ENCODE results near the gene CFAP210. TPM values are rescaled to one million over a fixed set of nuclear protein-coding genes. Genes with fewer than 3 reads are reported as not detected.
A peak's percentile ranks its signal among the peaks of the same experiment; 100 is the strongest.

The CFAP210 gene
- total and polyA plus RNA-seq, 9 of the 15 experiments (the other 6 are each of a cell fraction or from before 2014, with no cell fraction given) = 0.75 to 3.6 (median 1.3) TPM

DNA sequence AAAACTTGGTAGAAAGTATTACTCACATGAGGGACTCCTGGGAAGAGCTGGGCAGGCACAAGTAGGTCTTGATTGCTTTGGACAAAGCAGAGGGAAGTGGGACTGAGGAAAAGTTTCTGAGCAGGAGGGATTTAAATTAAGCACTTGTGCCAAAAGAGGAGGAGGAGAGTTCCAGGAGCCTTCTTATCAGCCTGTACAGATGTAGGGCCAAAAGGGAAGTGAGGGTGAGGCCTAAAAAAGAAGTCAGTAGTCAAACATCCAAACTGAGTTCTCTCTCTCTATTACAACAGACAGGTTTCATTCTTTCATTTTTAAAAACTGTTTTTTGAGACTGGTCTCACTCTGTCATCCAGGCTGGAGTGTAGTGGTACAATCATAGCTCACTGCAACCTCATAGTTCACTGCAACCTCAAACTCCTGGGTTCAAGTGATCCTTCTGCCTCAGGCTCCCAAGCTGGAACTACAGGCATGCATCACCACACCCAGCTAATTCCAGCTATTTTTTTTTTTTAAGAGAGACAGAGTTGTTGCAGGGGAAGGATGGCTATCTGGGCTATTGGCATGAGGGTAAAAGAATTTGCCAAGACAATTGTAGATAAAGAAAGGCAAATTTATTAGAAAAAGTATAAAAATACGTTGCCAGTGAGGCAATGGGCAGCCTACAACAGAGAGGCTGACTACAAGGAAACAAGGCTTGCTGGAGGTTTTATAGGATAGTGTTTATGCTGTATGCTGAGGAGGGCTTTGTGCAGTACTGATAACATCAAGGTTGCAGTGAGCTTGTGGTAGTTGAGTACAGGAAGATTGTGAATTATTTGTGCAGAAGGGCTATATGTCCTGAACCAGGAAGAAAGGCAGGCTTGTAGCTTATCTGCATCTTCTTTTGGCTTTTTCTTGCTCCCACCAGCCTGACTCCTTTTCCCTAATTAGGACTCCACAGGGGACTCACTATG lies 29.0 kb downstream of the CFAP210 start (continued):
- TF ChIP-seq, protein P1, sequence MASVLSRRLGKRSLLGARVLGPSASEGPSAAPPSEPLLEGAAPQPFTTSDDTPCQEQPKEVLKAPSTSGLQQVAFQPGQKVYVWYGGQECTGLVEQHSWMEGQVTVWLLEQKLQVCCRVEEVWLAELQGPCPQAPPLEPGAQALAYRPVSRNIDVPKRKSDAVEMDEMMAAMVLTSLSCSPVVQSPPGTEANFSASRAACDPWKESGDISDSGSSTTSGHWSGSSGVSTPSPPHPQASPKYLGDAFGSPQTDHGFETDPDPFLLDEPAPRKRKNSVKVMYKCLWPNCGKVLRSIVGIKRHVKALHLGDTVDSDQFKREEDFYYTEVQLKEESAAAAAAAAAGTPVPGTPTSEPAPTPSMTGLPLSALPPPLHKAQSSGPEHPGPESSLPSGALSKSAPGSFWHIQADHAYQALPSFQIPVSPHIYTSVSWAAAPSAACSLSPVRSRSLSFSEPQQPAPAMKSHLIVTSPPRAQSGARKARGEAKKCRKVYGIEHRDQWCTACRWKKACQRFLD (CRISPR knock-in tag; IDR thresholded peaks at IDR 0.05) = peak; percentile 50; the same call in 1 of the 2 replicates
- no peak for TF ChIP-seq ASH1L (IDR thresholded peaks at IDR 0.05; ENCODE audit: borderline replicate concordance, low read depth, partially characterized antibody)
- TF ChIP-seq DMBX1 (CRISPR knock-in tag; IDR thresholded peaks at IDR 0.05; ENCODE audit: borderline replicate concordance) = peak; percentile 67; the same call in 1 of the 2 replicates
- TF ChIP-seq HDAC2 (IDR thresholded peaks at IDR 0.05) = peak; percentile 68; the same call in 1 of the 2 replicates
- TF ChIP-seq NBN (IDR thresholded peaks at IDR 0.05; ENCODE audit: low read depth) = peak; percentile 89
- no peak for TF ChIP-seq TRIM28 (IDR thresholded peaks at IDR 0.05)
- TF ChIP-seq, protein P2, sequence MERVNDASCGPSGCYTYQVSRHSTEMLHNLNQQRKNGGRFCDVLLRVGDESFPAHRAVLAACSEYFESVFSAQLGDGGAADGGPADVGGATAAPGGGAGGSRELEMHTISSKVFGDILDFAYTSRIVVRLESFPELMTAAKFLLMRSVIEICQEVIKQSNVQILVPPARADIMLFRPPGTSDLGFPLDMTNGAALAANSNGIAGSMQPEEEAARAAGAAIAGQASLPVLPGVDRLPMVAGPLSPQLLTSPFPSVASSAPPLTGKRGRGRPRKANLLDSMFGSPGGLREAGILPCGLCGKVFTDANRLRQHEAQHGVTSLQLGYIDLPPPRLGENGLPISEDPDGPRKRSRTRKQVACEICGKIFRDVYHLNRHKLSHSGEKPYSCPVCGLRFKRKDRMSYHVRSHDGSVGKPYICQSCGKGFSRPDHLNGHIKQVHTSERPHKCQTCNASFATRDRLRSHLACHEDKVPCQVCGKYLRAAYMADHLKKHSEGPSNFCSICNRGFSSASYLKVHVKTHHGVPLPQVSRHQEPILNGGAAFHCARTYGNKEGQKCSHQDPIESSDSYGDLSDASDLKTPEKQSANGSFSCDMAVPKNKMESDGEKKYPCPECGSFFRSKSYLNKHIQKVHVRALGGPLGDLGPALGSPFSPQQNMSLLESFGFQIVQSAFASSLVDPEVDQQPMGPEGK (CRISPR knock-in tag; IDR thresholded peaks at IDR 0.05; ENCODE audit: borderline replicate concordance) = no peak
- no peak for TF ChIP-seq ZNF75A (CRISPR knock-in tag; IDR thresholded peaks at IDR 0.05)
- no peak for TF ChIP-seq ETV5 (CRISPR knock-in tag; IDR thresholded peaks at IDR 0.05; ENCODE audit: low read depth)
- no peak for TF ChIP-seq FIP1L1 (IDR thresholded peaks at IDR 0.05; ENCODE audit: low read depth, low read length, poor library complexity, severe bottlenecking)
- TF ChIP-seq, protein P3, sequence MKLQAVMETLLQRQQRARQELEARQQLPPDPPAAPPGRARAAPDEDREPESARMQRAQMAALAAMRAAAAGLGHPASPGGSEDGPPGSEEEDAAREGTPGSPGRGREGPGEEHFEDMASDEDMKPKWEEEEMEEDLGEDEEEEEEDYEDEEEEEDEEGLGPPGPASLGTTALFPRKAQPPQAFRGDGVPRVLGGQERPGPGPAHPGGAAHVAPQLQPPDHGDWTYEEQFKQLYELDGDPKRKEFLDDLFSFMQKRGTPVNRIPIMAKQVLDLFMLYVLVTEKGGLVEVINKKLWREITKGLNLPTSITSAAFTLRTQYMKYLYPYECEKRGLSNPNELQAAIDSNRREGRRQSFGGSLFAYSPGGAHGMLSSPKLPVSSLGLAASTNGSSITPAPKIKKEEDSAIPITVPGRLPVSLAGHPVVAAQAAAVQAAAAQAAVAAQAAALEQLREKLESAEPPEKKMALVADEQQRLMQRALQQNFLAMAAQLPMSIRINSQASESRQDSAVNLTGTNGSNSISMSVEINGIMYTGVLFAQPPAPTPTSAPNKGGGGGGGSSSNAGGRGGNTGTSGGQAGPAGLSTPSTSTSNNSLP (IDR thresholded peaks at IDR 0.05; ENCODE audit: borderline replicate concordance, low read depth, low read length) = 0 out of 2 replicates have a peak, but pooled peaks have one; percentile 12
- no peak for TF ChIP-seq ELF2 (CRISPR knock-in tag; IDR thresholded peaks at IDR 0.05)
- no peak for TF ChIP-seq TAF1 (IDR thresholded peaks at IDR 0.05; ENCODE audit: control insufficient read depth, extremely low read depth, insufficient read depth, low read length, severe bottlenecking)
- TF ChIP-seq, protein P4, sequence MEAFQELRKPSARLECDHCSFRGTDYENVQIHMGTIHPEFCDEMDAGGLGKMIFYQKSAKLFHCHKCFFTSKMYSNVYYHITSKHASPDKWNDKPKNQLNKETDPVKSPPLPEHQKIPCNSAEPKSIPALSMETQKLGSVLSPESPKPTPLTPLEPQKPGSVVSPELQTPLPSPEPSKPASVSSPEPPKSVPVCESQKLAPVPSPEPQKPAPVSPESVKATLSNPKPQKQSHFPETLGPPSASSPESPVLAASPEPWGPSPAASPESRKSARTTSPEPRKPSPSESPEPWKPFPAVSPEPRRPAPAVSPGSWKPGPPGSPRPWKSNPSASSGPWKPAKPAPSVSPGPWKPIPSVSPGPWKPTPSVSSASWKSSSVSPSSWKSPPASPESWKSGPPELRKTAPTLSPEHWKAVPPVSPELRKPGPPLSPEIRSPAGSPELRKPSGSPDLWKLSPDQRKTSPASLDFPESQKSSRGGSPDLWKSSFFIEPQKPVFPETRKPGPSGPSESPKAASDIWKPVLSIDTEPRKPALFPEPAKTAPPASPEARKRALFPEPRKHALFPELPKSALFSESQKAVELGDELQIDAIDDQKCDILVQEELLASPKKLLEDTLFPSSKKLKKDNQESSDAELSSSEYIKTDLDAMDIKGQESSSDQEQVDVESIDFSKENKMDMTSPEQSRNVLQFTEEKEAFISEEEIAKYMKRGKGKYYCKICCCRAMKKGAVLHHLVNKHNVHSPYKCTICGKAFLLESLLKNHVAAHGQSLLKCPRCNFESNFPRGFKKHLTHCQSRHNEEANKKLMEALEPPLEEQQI (IDR thresholded peaks at IDR 0.05) = no peak; the same call in 1 of the 2 replicates
- TF ChIP-seq RBM22 (IDR thresholded peaks at IDR 0.05; ENCODE audit: low read depth, low read length, poor library complexity, severe bottlenecking) = no peak
- TF ChIP-seq, protein P5, sequence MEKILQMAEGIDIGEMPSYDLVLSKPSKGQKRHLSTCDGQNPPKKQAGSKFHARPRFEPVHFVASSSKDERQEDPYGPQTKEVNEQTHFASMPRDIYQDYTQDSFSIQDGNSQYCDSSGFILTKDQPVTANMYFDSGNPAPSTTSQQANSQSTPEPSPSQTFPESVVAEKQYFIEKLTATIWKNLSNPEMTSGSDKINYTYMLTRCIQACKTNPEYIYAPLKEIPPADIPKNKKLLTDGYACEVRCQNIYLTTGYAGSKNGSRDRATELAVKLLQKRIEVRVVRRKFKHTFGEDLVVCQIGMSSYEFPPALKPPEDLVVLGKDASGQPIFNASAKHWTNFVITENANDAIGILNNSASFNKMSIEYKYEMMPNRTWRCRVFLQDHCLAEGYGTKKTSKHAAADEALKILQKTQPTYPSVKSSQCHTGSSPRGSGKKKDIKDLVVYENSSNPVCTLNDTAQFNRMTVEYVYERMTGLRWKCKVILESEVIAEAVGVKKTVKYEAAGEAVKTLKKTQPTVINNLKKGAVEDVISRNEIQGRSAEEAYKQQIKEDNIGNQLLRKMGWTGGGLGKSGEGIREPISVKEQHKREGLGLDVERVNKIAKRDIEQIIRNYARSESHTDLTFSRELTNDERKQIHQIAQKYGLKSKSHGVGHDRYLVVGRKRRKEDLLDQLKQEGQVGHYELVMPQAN (IDR thresholded peaks at IDR 0.05; ENCODE audit: borderline replicate concordance) = no peak
